GM23248 (cell line): ENCODE results near the gene NIPBL. TPM values are rescaled to one million over a fixed set of nuclear protein-coding genes. Genes with fewer than 3 reads are reported as not detected.
A peak's percentile ranks its signal among the peaks of the same experiment; 100 is the strongest.

Experiments used
- DNase-seq: peaks from one replicate; pipeline ENCODE4 v3.0.0-alpha.2; 2015
- H2AFZ ChIP-seq: fragments of 200-600 bp; sonication (generic); 2 replicates; pipeline ENCODE4 v1.6.1; 2016; ENCODE audit warnings: antibody characterized with exemption
- H3F3A ChIP-seq: fragments of 200-600 bp; sonication (generic); 2 replicates; pipeline ENCODE4 v1.6.1; 2016; ENCODE audit warnings: mild to moderate bottlenecking, antibody characterized with exemption, mixed run types; ENCODE audit not compliant: insufficient read depth
- H3K27ac ChIP-seq: fragments of 200-600 bp; sonication (generic); 2 replicates; pipeline ENCODE4 v1.5.1; 2016; ENCODE audit warnings: mild to moderate bottlenecking
- H3K27me3 ChIP-seq: fragments of 200-600 bp; sonication (generic); replicated peaks from 2 replicates; pipeline ENCODE4 v1.6.1; 2016; ENCODE audit warnings: mild to moderate bottlenecking; ENCODE audit not compliant: insufficient read depth
- H3K36me3 ChIP-seq: fragments of 200-600 bp; sonication (generic); 2 replicates; pipeline ENCODE4 v1.6.1; 2016; ENCODE audit warnings: low read depth, mild to moderate bottlenecking
- H3K4me1 ChIP-seq: fragments of 200-600 bp; sonication (generic); 2 replicates; pipeline ENCODE4 v1.6.1; 2016; ENCODE audit warnings: mild to moderate bottlenecking; ENCODE audit not compliant: insufficient read depth
- H3K4me2 ChIP-seq: fragments of 200-600 bp; sonication (generic); one replicate; pipeline ENCODE4 v1.6.1; 2016; ENCODE audit warnings: mild to moderate bottlenecking; ENCODE audit not compliant: unreplicated experiment
- H3K4me3 ChIP-seq: fragments of 200-600 bp; sonication (generic); 2 replicates; pipeline ENCODE4 v1.5.1; 2016; ENCODE audit warnings: mild to moderate bottlenecking
- H3K79me2 ChIP-seq: fragments of 200-600 bp; sonication (generic); 2 replicates; pipeline ENCODE4 v1.6.1; 2016; ENCODE audit warnings: mild to moderate bottlenecking; ENCODE audit not compliant: insufficient read depth
- H3K9ac ChIP-seq: fragments of 200-600 bp; sonication (generic); 2 replicates; pipeline ENCODE4 v1.6.1; 2016; ENCODE audit warnings: mild to moderate bottlenecking
- H3K9me2 ChIP-seq: fragments of 200-600 bp; sonication (generic); 2 replicates; pipeline ENCODE4 v1.6.1; 2016; ENCODE audit warnings: mixed run types, mild to moderate bottlenecking, moderate library complexity; ENCODE audit not compliant: insufficient read depth
- H3K9me3 ChIP-seq: fragments of 200-600 bp; sonication (generic); one replicate; pipeline ENCODE4 v1.6.1; 2017; ENCODE audit warnings: low read depth
- H4K20me1 ChIP-seq: fragments of 200-600 bp; sonication (generic); 2 replicates; pipeline ENCODE4 v1.6.0; 2016; ENCODE audit not compliant: insufficient read depth
- EZH2 ChIP-seq: fragments of 200-600 bp; sonication (generic); IDR thresholded peaks from 2 replicates; pipeline ENCODE4 v1.6.1; 2018; ENCODE audit warnings: antibody characterized with exemption, mild to moderate bottlenecking; ENCODE audit not compliant: insufficient read depth, poor library complexity, severe bottlenecking
- EZH2phosphoT487 ChIP-seq: fragments of 200-600 bp; sonication (generic); IDR thresholded peaks from 2 replicates; pipeline ENCODE4 v1.6.1; 2018; ENCODE audit warnings: antibody characterized with exemption, moderate library complexity, mild to moderate bottlenecking, low read depth; ENCODE audit not compliant: insufficient read depth
- WGBS, 2 experiments: methylation state at CpG; one replicate each; pipeline ENCODE4 v1.1.6; 2015 to 2017; ENCODE audit warnings: low lambda C conversion rate in 2 of 2, low coverage in 1 of 2; ENCODE audit errors: missing lambda C conversion rate in 2 of 2; 5-methylcytosine and 5-hydroxymethylcytosine counted together
- in situ Hi-C: fragments of 300-500 bp; cut with MboI; formaldehyde crosslinking; loops from 2 replicates; pipeline ENCODE4 v1.15.0; 2020
- polyA plus RNA-seq: library from polyadenylated mRNA; unstranded; fragments of >200 nt; fragmentation: Nextera tagmentation; extraction: Ambion mirVana; gene quantifications from 2 replicates; pipeline ENCODE4 v1.2.1, GENCODE V29; 2016
- total RNA-seq: library from RNA; depleted of rRNA; stranded (reverse); fragments of >200 nt; shearing (Covaris generic); gene quantifications from 2 replicates; pipeline ENCODE4 v1.2.3, GENCODE V29; 2014

Gene NIPBL
- total and polyA plus RNA-seq, 2 experiments from 2014 or later = 12.5 to 15.7 TPM

DNA sequence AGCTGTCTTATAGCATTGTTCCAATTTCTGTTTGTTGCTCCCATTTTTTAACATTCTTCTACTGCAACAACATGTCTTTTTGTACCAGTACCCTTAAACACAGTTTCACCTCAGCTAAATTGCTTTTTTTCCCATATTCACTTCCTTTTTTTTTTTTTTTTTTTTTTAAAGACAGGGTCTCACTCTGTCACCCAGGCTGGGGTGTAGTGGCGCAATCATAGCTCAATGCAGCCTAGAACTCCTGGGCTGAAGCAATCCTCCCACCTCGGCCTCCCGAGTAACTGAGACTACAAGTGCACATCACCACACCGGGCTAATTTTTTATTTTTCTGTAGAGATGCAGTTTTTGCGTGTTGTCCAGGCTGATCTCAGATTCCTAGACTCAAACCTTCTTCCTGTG is 161.3 kb downstream of the NIPBL start:
- 99 to 100% methylated on average over 5 of the region's 5 CpGs for WGBS, 2 experiments
- Histone ChIP-seq H3K4me3 (no peak overlapping the region), H3K79me2 (no peaks in the 10 kb centered on the region), H3K9me3 (no peaks in the 10 kb centered on the region), H2AFZ (no peak overlapping the region), H3K9ac (no peak overlapping the region), H4K20me1 (no peaks in the 10 kb centered on the region), H3K36me3 (peaks cover 26% of the 10 kb centered on the region), H3K4me2 (no peak overlapping the region), H3K9me2 (no peaks in the 10 kb centered on the region), H3K27ac (no peak overlapping the region), H3K27me3 (no peaks in the 10 kb centered on the region), H3F3A (no peaks in the 10 kb centered on the region), H3K4me1 (no peaks in the 10 kb centered on the region)
- in situ Hi-C loops = no loop called here
- TF ChIP-seq EZH2 = no peak
- TF ChIP-seq EZH2phosphoT487 = no peak
- DNase-seq = no peak

DNA sequence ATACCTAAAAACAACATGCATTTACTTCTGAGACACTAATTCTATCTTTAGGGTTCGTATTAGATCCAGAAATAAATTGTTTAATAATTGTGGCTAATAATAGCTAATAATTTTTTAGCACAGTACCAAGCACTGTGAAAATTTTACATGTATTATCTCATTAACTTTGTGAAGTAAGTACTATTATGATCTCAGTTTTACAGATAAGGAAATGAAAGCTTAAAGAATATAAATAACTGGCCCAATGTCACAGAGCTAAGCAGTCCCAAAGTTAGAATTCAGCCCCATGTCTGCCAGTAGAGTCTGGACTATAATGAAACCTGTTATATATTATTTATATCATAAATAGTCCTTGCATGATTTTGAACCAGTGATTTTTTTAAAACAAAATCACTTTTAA is 163.3 kb downstream of the NIPBL start:
- no peaks in the 10 kb centered on the region for H3K27me3 ChIP-seq
- no peak overlapping the region for H3K4me3 ChIP-seq
- H3K4me1 ChIP-seq = no peaks in the 10 kb centered on the region
- no peak overlapping the region for H3K9ac ChIP-seq
- no peaks in the 10 kb centered on the region for H3K79me2 ChIP-seq
- no peaks in the 10 kb centered on the region for H3K9me2 ChIP-seq
- no peaks in the 10 kb centered on the region for H3F3A ChIP-seq
- in situ Hi-C loops = no loop called here
- no peak overlapping the region for H2AFZ ChIP-seq
- DNase-seq = no peak
- no peak overlapping the region for H3K4me2 ChIP-seq
- no peaks in the 10 kb centered on the region for H4K20me1 ChIP-seq
- TF ChIP-seq EZH2phosphoT487 (no peak), EZH2 (no peak)
- no peaks in the 10 kb centered on the region for H3K9me3 ChIP-seq
- no peak overlapping the region for H3K27ac ChIP-seq
- H3K36me3 ChIP-seq = peaks cover 19% of the 10 kb centered on the region
- WGBS, 2 experiments = 94 to 100% methylated on average over 1 of the region's 1 CpG

DNA sequence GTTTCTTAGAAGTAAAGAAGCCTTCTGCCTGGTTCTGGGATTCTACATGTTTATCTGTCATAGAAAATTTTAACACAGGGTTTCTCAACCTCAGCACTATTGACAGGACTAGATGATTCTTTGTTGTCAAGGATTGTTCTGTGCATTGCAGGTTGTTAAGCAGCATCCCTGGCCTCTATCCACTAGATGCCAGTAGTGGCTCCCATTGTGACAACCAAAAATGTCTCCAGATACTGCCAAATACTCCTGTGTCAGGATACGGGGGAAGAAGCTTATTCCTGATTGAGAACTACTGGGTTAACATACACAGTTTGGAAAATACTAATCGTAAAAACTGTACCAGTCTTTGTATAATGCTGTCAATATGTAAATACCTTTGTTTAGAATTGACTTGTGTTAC is 167.1 kb downstream of the NIPBL start:
- H3K4me3 ChIP-seq = no peak overlapping the region
- DNase-seq = peak; percentile 2
- in situ Hi-C loops = no loop called here
- WGBS, 2 experiments = 80% methylated on average over 2 of the region's 2 CpGs
- H3K4me1 ChIP-seq = no peaks in the 10 kb centered on the region
- no peaks in the 10 kb centered on the region for H3K9me3 ChIP-seq
- H3K9me2 ChIP-seq = no peaks in the 10 kb centered on the region
- no peak overlapping the region for H3K9ac ChIP-seq
- H3K4me2 ChIP-seq = no peak overlapping the region
- no peaks in the 10 kb centered on the region for H3K79me2 ChIP-seq
- no peaks in the 10 kb centered on the region for H3K27me3 ChIP-seq
- H3K27ac ChIP-seq = no peak overlapping the region
- no peak overlapping the region for H2AFZ ChIP-seq
- TF ChIP-seq EZH2phosphoT487 (no peak), EZH2 (no peak)
- no peaks in the 10 kb centered on the region for H4K20me1 ChIP-seq
- H3K36me3 ChIP-seq = peaks cover 36% of the 10 kb centered on the region
- H3F3A ChIP-seq = no peaks in the 10 kb centered on the region

DNA sequence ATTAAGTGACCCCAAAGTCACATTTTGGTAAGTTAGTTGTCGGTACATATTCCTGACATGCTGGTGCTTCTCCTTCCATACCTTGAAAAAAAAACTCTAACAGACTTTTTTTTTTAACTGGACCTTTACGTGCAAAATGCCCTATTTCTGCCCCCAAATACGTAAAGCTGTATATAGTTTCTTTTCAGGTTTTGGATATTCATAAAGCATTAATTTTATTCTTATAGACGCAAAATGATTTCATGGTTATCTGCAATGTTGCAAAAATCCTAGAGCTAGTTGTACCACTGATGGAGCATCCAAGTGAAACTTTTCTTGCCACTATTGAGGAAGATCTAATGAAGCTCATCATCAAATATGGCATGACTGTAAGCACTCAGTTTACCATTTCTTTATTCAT is 167.6 kb downstream of the NIPBL start:
- WGBS, 2 experiments = 98 to 100% methylated on average over 4 of the region's 4 CpGs
- no peak overlapping the region for H3K9ac ChIP-seq
- no peaks in the 10 kb centered on the region for H3K9me2 ChIP-seq
- H3K9me3 ChIP-seq = no peaks in the 10 kb centered on the region
- TF ChIP-seq EZH2 (no peak), EZH2phosphoT487 (no peak)
- no peaks in the 10 kb centered on the region for H4K20me1 ChIP-seq
- no peak for DNase-seq
- H3K4me3 ChIP-seq = no peak overlapping the region
- H3K36me3 ChIP-seq = peaks cover 40% of the 10 kb centered on the region
- H3K4me2 ChIP-seq = no peak overlapping the region
- H3K27me3 ChIP-seq = no peaks in the 10 kb centered on the region
- in situ Hi-C loops = no loop called here
- no peaks in the 10 kb centered on the region for H3F3A ChIP-seq
- H3K27ac ChIP-seq = no peak overlapping the region
- no peaks in the 10 kb centered on the region for H3K4me1 ChIP-seq
- no peak overlapping the region for H2AFZ ChIP-seq
- H3K79me2 ChIP-seq = no peaks in the 10 kb centered on the region

DNA sequence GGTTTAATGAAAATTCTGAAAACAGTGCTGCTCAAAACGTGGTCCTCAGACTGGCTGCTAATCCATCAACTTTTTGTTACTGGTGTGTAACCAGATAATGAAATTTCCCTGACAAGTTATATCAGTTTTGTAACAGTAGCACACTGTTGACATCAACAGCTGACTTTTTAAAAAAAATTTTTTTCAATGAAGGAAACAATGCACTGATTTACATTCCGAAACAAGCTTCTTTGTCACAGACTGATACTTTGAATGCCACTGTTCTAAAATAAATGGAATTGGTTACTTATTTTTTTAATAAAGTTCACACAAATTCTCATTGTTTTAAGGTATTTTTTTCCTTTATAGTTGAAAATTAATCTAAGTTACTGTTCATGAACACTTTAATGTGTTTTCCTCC is 169.1 kb downstream of the NIPBL start:
- Histone ChIP-seq H3K4me2 (no peak overlapping the region), H3K36me3 (peaks cover 38% of the 10 kb centered on the region), H3K9me2 (no peaks in the 10 kb centered on the region), H3K27me3 (no peaks in the 10 kb centered on the region), H4K20me1 (no peaks in the 10 kb centered on the region), H3K27ac (no peak overlapping the region), H3K79me2 (no peaks in the 10 kb centered on the region), H3K4me1 (no peaks in the 10 kb centered on the region), H2AFZ (no peak overlapping the region), H3K9me3 (no peaks in the 10 kb centered on the region), H3F3A (no peaks in the 10 kb centered on the region), H3K4me3 (no peak overlapping the region), H3K9ac (no peak overlapping the region)
- DNase-seq = no peak
- TF ChIP-seq EZH2 (no peak), EZH2phosphoT487 (no peak)
- 97 to 100% methylated on average over 2 of the region's 2 CpGs for WGBS, 2 experiments
- in situ Hi-C loops = no loop called here
